ENCODE results near the gene HORMAD2. TPM values are rescaled to one million over a fixed set of nuclear protein-coding genes. Genes with fewer than 3 reads are reported as not detected.
A peak's percentile ranks its signal among the peaks of the same experiment; 100 is the strongest.

HORMAD2 gene
- total RNA-seq, 2 experiments from 2014 or later, result not detected

DNA sequence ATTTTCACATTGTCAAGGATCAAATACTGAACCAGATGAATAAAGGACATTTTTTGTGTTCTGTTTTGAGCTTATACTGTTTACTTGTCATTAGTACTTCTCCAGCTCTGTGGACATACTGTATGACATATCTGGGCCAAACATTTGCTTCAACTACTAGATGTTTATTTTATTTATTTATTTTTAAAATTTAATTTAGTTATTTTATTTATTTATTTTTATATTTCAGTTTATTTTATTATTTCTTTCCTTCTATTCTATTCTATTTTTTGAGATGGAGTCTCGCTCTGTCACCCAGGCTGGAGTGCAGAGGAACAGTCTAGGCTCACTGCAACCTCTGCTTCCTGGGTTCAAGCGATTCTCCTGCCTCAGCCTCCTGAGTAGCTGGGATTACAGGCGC lies 37.0 kb downstream of the HORMAD2 start:
- intact Hi-C loops (cut with micrococcal nuclease), result no loop called here
- CTCF ChIA-PET, result interaction anchor here (0.6 to 5.1 kb wide), 3 partner anchors 9 to 138 kb away, joined by 3 to 30 read pairs (median 4); no protein-coding TSS in a partner anchor
- no peak overlapping the region for H3K4me3 Mint-ChIP-seq
- peaks cover 39% of the 10 kb centered on the region for H3K4me1 Mint-ChIP-seq (ENCODE audit: low read depth)
- no peaks in the 10 kb centered on the region for H3K27me3 Mint-ChIP-seq (ENCODE audit: low read depth)
- DNase-seq, result no peak
- no peak overlapping the region for H3K27ac Mint-ChIP-seq
- no peaks in the 10 kb centered on the region for H3K9me3 Mint-ChIP-seq
- H3K36me3 Mint-ChIP-seq (ENCODE audit: low read depth), result no peaks in the 10 kb centered on the region

DNA sequence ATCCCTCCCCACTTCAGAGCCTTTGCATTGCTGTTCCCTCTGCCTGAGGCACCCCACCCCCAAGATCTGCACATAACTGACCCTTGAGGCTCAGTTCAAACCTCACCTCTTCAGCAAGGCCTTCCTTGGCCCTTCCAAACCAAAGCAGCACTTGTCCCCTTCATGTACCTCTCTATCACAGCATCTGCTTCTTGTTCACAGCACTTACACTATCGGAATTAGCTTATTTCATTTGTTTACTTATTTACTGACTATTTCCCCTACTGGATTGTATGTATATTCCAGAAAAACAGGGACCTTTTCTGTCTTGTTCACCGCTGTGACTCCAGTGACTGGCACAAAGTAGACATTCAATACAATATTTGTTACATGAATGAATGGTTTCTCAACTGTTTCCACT lies 38.0 kb downstream of the HORMAD2 start:
- no peak overlapping the region for H3K4me3 Mint-ChIP-seq
- CTCF ChIA-PET, result interaction anchor here (0.6 to 5.1 kb wide), 3 partner anchors 10 to 145 kb away, joined by 3 to 30 read pairs (median 3); no protein-coding TSS in a partner anchor
- no peaks in the 10 kb centered on the region for H3K27me3 Mint-ChIP-seq (ENCODE audit: low read depth)
- intact Hi-C loops (cut with micrococcal nuclease), result no loop called here
- no peaks in the 10 kb centered on the region for H3K9me3 Mint-ChIP-seq
- H3K27ac Mint-ChIP-seq, result peak overlapping the region; percentile 9
- H3K4me1 Mint-ChIP-seq (ENCODE audit: low read depth), result peaks cover 40% of the 10 kb centered on the region
- DNase-seq, result no peak
- no peaks in the 10 kb centered on the region for H3K36me3 Mint-ChIP-seq (ENCODE audit: low read depth)

DNA sequence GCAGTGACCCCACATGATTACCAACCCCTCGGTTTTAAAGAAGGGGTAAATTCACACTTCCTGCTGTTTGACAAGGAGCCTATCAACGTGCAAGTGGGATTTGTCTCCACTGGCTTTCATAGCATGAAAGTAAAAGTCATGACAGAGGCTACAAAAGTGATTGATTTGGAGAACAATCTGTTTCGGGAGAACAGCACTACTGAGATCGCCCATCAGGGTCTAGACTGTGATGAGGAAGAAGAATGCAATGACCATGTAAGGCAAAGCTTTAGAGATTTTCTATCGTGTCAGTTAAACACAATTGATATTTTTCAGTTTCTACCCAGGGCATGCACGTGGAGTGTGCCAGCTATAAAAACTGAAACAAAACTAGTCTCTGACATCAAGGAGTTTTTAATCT lies 41.7 kb downstream of the HORMAD2 start:
- Mint-ChIP-seq H3K9me3 (no peaks in the 10 kb centered on the region), H3K4me1 (ENCODE audit: low read depth) (peaks cover 32% of the 10 kb centered on the region), H3K36me3 (ENCODE audit: low read depth) (no peaks in the 10 kb centered on the region), H3K27ac (no peak overlapping the region), H3K4me3 (no peak overlapping the region), H3K27me3 (ENCODE audit: low read depth) (no peaks in the 10 kb centered on the region)
- peak; percentile 25 for DNase-seq
- intact Hi-C loops (cut with micrococcal nuclease), result no loop called here
- CTCF ChIA-PET, result interaction anchor here (5.1 kb wide), 1 partner anchor 14 kb away, joined by 30 read pairs; no protein-coding TSS in a partner anchor

DNA sequence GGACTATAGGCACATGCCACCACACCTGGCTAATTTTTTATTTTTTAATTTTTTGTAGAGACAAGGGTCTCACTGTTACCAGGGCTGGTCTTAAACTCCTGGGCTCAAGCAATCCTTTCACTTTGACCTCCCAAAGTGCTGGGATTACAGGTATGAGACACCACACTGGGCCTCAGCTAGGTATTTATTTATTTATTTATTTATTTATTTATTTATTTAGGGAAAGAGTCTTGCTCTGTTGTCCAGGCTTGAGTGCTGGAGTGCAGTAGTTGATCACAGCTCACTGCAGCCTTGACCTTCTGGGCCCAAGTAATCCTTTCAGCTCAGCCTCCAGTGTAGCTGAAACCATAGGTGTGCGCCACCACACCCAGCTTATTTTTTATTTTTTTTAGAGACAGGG lies 43.2 kb downstream of the HORMAD2 start:
- CTCF ChIA-PET, result interaction anchor here (0.6 kb wide), 1 partner anchor 15 kb away, joined by 4 read pairs; no protein-coding TSS in a partner anchor
- H3K4me3 Mint-ChIP-seq, result no peak overlapping the region
- no peaks in the 10 kb centered on the region for H3K9me3 Mint-ChIP-seq
- H3K27me3 Mint-ChIP-seq (ENCODE audit: low read depth), result no peaks in the 10 kb centered on the region
- DNase-seq, result no peak
- H3K36me3 Mint-ChIP-seq (ENCODE audit: low read depth), result no peaks in the 10 kb centered on the region
- H3K4me1 Mint-ChIP-seq (ENCODE audit: low read depth), result peaks cover 26% of the 10 kb centered on the region
- H3K27ac Mint-ChIP-seq, result no peak overlapping the region
- intact Hi-C loops (cut with micrococcal nuclease), result no loop called here

DNA sequence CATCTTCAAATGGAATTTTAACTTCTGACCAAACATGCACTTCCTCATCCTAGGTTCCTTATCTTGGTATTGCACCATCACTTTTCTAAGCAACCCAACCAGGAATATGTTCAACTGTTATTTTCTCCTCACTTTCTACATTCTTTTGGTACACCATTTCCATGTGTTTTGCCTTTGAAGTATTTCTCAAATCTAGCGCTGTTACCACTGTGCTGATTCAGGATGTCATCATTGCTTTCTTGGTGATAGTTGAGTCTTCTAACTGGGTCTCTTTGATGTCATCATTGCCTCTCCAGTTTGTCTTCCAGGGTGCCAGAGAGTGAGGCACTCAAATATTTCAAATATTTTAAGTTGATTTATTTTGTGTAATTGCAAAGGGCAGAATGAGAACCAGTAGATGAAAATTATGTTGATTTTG lies 47.5 kb downstream of the HORMAD2 start:
- Mint-ChIP-seq H3K27ac (no peak overlapping the region), H3K36me3 (ENCODE audit: low read depth) (no peaks in the 10 kb centered on the region), H3K9me3 (no peaks in the 10 kb centered on the region), H3K27me3 (ENCODE audit: low read depth) (no peaks in the 10 kb centered on the region), H3K4me1 (ENCODE audit: low read depth) (peaks cover 29% of the 10 kb centered on the region), H3K4me3 (no peak overlapping the region)
- CTCF ChIA-PET, result interaction anchor here (0.6 kb wide), 1 partner anchor 315 kb away, joined by 6 read pairs; no protein-coding TSS in a partner anchor
- no peak for DNase-seq
- intact Hi-C loops (cut with micrococcal nuclease), result no loop called here

DNA sequence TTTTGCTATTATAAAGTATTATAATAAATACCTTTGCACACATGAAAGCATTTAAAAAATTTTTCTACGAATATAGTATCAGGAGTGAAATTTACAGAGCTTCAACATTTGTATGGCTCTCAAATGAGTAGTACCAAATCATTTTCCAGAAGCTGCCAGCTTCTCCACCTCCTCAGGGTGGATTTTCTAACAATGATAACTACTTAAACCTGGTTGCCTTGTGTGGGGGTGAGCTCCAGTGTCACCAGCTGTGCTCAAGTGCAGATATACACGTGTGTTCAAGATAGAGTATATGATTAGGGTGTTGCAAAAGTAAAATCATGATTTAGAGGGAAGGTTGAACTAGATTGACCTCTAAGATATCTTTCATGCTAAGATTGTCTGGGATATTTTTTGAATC lies 48.2 kb downstream of the HORMAD2 start:
- Mint-ChIP-seq H3K27ac (no peak overlapping the region), H3K27me3 (ENCODE audit: low read depth) (no peaks in the 10 kb centered on the region), H3K9me3 (no peaks in the 10 kb centered on the region), H3K4me1 (ENCODE audit: low read depth) (peaks cover 29% of the 10 kb centered on the region), H3K4me3 (no peak overlapping the region), H3K36me3 (ENCODE audit: low read depth) (no peaks in the 10 kb centered on the region)
- intact Hi-C loops (cut with micrococcal nuclease), result no loop called here
- CTCF ChIA-PET, result interaction anchor here (0.6 kb wide), 2 partner anchors 135 to 316 kb away, joined by 6 to 9 read pairs; no protein-coding TSS in a partner anchor
- DNase-seq, result no peak

DNA sequence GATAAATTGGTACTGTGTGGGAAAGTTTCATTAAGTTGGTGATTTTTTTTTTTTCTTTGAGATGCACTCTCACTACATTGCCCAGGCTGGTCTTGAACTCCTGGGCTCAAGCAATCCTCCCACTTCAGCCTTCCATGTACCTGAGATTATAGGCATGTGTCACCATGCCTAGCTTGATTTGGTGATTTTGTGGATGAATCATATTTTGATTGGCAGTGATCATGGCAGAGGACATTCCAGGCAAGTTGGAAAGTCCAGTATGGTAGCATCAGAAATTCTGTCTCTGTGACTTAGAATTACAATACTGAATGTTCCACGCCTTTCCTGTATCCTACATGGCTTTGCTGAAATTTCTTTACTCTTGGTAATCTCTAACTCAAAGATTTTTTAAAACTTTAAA lies 49.4 kb downstream of the HORMAD2 start:
- CTCF ChIA-PET, result no interaction called here
- Mint-ChIP-seq H3K9me3 (no peaks in the 10 kb centered on the region), H3K36me3 (ENCODE audit: low read depth) (no peaks in the 10 kb centered on the region), H3K4me3 (no peak overlapping the region), H3K27me3 (ENCODE audit: low read depth) (no peaks in the 10 kb centered on the region), H3K27ac (no peak overlapping the region), H3K4me1 (ENCODE audit: low read depth) (peaks cover 26% of the 10 kb centered on the region)
- intact Hi-C loops (cut with micrococcal nuclease), result no loop called here
- DNase-seq, result no peak

DNA sequence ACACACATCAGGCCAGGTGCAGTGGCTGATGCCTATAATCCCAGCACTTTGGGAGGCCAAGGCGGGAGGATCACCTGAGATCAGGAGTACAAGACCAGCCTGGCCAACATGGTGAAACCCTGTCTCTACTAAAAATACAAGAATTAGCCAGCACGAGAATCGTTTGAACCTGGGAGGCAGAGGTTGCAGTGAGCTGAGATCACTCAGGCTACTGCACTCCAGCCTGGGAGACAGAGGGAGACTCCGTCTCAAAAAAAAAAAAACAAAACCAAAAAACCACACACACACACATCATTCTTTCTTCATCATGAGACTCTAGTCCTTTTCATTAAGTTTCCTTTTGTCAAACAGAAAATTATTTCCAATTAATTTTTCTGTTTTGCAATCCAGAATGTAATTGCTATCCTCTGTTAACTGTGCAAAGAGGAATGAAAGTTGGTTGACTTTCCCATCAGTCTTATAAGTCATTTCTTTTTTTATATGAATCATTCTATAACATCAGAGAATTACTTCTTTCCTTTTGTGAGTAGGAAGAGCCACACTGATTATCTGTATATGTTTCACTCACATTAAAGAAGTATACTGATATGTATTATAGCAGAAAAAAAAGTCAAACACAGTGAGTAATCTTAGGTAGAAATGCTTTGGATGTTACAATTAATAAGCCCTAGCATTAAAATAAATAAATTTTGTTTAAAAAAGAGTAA lies 52.2 kb downstream of the HORMAD2 start:
- peak overlapping the region; percentile 73 for H3K27ac Mint-ChIP-seq
- DNase-seq, result no peak
- no peaks in the 10 kb centered on the region for H3K27me3 Mint-ChIP-seq (ENCODE audit: low read depth)
- CTCF ChIA-PET, result interaction anchor here (1.2 kb wide), 1 partner anchor 15 kb away, joined by 4 read pairs; no protein-coding TSS in a partner anchor
- H3K36me3 Mint-ChIP-seq (ENCODE audit: low read depth), result no peaks in the 10 kb centered on the region
- H3K4me3 Mint-ChIP-seq, result no peak overlapping the region
- peaks cover 19% of the 10 kb centered on the region for H3K4me1 Mint-ChIP-seq (ENCODE audit: low read depth)
- intact Hi-C loops (cut with micrococcal nuclease), result loop anchor here (1.0 to 2.0 kb wide), 3 partner anchors 26 to 46 kb away; no protein-coding TSS in a partner anchor
- H3K9me3 Mint-ChIP-seq, result no peaks in the 10 kb centered on the region

DNA sequence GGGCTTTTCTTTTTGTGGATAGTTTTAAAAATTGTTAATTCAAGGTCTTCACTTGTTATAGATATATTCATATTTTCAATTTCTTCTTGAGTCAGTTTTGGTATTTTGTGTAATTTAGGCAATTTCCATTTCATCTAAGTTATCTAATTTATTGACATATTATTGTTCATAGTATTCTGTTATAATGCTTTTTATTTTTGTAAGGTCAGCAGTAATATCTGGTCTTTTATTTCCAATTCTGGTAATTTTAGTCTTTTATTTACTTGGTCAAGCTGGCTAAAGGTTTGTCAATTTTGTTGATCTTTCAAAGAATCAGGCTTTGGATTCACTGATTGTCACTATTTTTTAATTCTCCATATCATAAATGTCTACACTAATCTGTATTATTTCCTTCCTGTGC lies 60.1 kb downstream of the HORMAD2 start:
- intact Hi-C loops (cut with micrococcal nuclease), result no loop called here
- no peaks in the 10 kb centered on the region for H3K4me1 Mint-ChIP-seq (ENCODE audit: low read depth)
- H3K27me3 Mint-ChIP-seq (ENCODE audit: low read depth), result no peaks in the 10 kb centered on the region
- peaks cover 13% of the 10 kb centered on the region for H3K9me3 Mint-ChIP-seq
- H3K27ac Mint-ChIP-seq, result no peak overlapping the region
- CTCF ChIA-PET, result interaction anchor here (0.6 to 1.0 kb wide), 3 partner anchors 27 to 511 kb away, joined by 3 read pairs; no protein-coding TSS in a partner anchor
- peaks cover 8% of the 10 kb centered on the region for H3K36me3 Mint-ChIP-seq (ENCODE audit: low read depth)
- no peak for DNase-seq
- H3K4me3 Mint-ChIP-seq, result no peak overlapping the region

DNA sequence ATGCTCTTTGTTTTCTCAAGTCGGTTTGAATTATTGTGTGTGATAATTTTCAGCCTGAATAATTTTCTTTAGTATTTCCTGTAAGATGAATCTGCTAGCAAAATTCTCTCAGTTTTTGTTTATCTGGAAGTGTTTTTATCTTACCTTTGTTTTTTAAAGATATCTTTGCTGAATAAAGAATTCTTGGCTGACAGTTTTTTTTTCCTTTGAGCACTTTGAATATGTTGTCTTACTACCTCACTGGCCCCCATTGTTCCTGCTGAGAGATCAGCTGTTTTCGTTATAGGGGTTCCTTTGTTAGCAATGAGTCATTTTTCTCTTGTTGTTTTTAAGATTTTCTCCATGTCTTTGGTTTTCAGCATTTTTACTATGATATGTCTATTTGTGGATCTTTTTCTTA lies 63.0 kb downstream of the HORMAD2 start:
- no peaks in the 10 kb centered on the region for H3K27me3 Mint-ChIP-seq (ENCODE audit: low read depth)
- H3K27ac Mint-ChIP-seq, result no peak overlapping the region
- no peak for DNase-seq
- H3K36me3 Mint-ChIP-seq (ENCODE audit: low read depth), result peaks cover 8% of the 10 kb centered on the region
- CTCF ChIA-PET, result interaction anchor here (0.6 kb wide), 1 partner anchor 14 kb away, joined by 4 read pairs; no protein-coding TSS in a partner anchor
- intact Hi-C loops (cut with micrococcal nuclease), result no loop called here
- no peaks in the 10 kb centered on the region for H3K4me1 Mint-ChIP-seq (ENCODE audit: low read depth)
- H3K4me3 Mint-ChIP-seq, result no peak overlapping the region
- peaks cover 13% of the 10 kb centered on the region for H3K9me3 Mint-ChIP-seq

DNA sequence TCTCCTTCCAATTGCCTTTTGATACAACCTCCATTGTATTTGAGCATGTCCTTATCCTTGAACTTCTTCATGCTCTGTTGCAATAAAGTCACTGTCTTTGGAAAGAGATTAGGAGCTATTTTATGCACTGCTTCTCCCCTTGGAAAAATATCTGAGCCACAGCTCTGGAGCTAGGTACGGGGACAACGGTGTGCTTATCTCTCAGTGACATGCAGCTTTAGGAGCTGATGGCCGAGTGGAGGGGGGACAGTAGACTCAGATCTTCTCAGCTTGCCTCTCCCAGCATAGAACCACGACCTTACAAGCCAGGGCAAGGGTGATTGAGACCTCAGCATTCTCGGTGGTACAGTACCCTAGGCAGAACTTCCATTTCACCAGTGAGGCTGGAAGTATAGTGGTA lies 64.1 kb downstream of the HORMAD2 start:
- Mint-ChIP-seq H3K9me3 (peaks cover 13% of the 10 kb centered on the region), H3K4me3 (no peak overlapping the region), H3K27ac (no peak overlapping the region), H3K27me3 (ENCODE audit: low read depth) (no peaks in the 10 kb centered on the region), H3K36me3 (ENCODE audit: low read depth) (peaks cover 8% of the 10 kb centered on the region), H3K4me1 (ENCODE audit: low read depth) (no peaks in the 10 kb centered on the region)
- no peak for DNase-seq
- intact Hi-C loops (cut with micrococcal nuclease), result no loop called here
- CTCF ChIA-PET, result interaction anchor here (0.9 to 2.2 kb wide), 3 partner anchors 9 to 56 kb away, joined by 4 to 6 read pairs (median 5); no protein-coding TSS in a partner anchor

DNA sequence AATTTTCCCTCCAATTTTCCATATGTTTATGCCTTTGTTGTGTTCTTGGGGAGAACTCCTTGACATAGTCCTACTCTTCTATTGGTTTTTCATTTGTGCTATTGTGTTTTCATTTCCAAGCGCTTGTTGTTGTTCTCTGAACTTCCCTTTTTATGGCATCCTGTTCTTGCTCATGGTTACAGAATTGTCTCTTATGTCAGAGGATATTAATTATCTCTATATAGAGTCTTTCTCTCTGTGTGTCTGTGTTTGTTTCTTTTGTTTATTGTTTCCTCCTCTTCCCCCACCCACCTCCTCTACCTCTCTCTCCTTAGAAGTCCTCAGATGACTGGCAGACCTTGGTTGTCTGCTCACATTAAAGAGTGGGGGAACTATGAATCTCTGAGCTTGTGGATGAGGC lies 69.9 kb downstream of the HORMAD2 start:
- intact Hi-C loops (cut with micrococcal nuclease), result no loop called here
- peaks cover 8% of the 10 kb centered on the region for H3K4me1 Mint-ChIP-seq (ENCODE audit: low read depth)
- H3K9me3 Mint-ChIP-seq, result peaks cover 4% of the 10 kb centered on the region
- CTCF ChIA-PET, result interaction anchor here (0.7 to 1.1 kb wide), 2 partner anchors 30 to 32 kb away, joined by 3 read pairs; no protein-coding TSS in a partner anchor
- no peak overlapping the region for H3K27ac Mint-ChIP-seq
- no peak overlapping the region for H3K4me3 Mint-ChIP-seq
- no peaks in the 10 kb centered on the region for H3K27me3 Mint-ChIP-seq (ENCODE audit: low read depth)
- H3K36me3 Mint-ChIP-seq (ENCODE audit: low read depth), result peaks cover 3% of the 10 kb centered on the region
- DNase-seq, result no peak

Data from activated naive CD4-positive, alpha-beta T cell treated with anti-CD3 and anti-CD28 coated beads for 36 hours (primary cell).